HL-60 (cell line): ENCODE results near the gene RERE.
A peak's percentile ranks its signal among the peaks of the same experiment; 100 is the strongest.

Experiments
- CTCF ChIP-seq: IDR thresholded peaks from one replicate; pipeline ENCODE4 v1.5.1; 2011; ENCODE audit warnings: low read length, control low read depth, inconsistent platforms; ENCODE audit not compliant: insufficient read depth
- GABPA ChIP-seq: IDR thresholded peaks from 2 replicates; pipeline ENCODE4 v1.6.1; 2012; ENCODE audit warnings: low read depth
- POLR2AphosphoS5 ChIP-seq: IDR thresholded peaks from 2 replicates; pipeline ENCODE4 v1.6.1; 2012; ENCODE audit warnings: low read depth
- REST ChIP-seq: IDR thresholded peaks from 2 replicates; pipeline ENCODE4 v1.6.1; 2012; ENCODE audit warnings: low read depth; ENCODE audit not compliant: insufficient replicate concordance

GRCh38 chr1:8863138-8863537 lies 45.7 kb upstream of the RERE start:
- TF ChIP-seq CTCF (no peak), GABPA (no peak), REST (no peak), POLR2AphosphoS5 (peak; percentile 17; the same call in 1 of the 2 replicates)
